Right cardiac atrium (tissue), 5 donors: ENCODE data around the gene STK39. TPM values are rescaled to one million over a fixed set of nuclear protein-coding genes. Genes with fewer than 3 reads are reported as not detected.

Experiments used
- ATAC-seq, 2 donors: fragments of 200-7000 bp; cut with Tn5 transposase; one replicate each; pipeline versions ENCODE4 v1.8.0 to v1.9.1; 2020; ENCODE audit warnings: moderate library complexity in 2 of 2, mild to moderate bottlenecking in 1 of 2
- DNase-seq, 3 donors: peaks; one replicate each; pipeline ENCODE4 v3.0.0-alpha.2; 2020
- H3K27ac ChIP-seq: one replicate; pipeline ENCODE4 v1.5.1; 2013; ENCODE audit warnings: mild to moderate bottlenecking, low read length, control low read depth, moderate library complexity
- H3K27me3 ChIP-seq: one replicate; pipeline ENCODE4 v1.6.1; 2013; ENCODE audit not compliant: control insufficient read depth, insufficient read depth
- H3K4me1 ChIP-seq: one replicate; pipeline ENCODE4 v1.6.1; 2013; ENCODE audit warnings: low read length; ENCODE audit not compliant: control insufficient read depth, insufficient read depth
- H3K4me3 ChIP-seq: one replicate; pipeline ENCODE4 v1.5.1; 2013; ENCODE audit warnings: low read length, control low read depth
- H3K9me3 ChIP-seq: one replicate; pipeline ENCODE4 v1.6.1; 2013; ENCODE audit warnings: low read length; ENCODE audit not compliant: control insufficient read depth
- WGBS: extraction: QIAGEN DNeasy Blood & Tissue Kit; methylation state at CpG from one replicate; pipeline ENCODE4 v1.1.7; 2013; 5-methylcytosine and 5-hydroxymethylcytosine counted together
- intact Hi-C, 4 donors: fragments of 100-400 bp; cut with DNase I; formaldehyde crosslinking; loops; one replicate each; pipeline versions ENCODE4 v1.11.0 to v1.14.0; 2022 to 2023
- polyA plus RNA-seq: library from polyadenylated mRNA; stranded (reverse); fragments of 200-250 nt; gene quantifications from one replicate; pipeline ENCODE4 v1.2.3, GENCODE V29; 2013
- total RNA-seq, 4 donors: library from RNA; stranded (reverse); fragmentation: NEBNext Ultra II Directional; extraction: Animal tissue kit (Norgen Biotek cat#: 25700); gene quantifications; one replicate each; pipeline ENCODE4 v1.2.1, GENCODE V29; 2021
- donor health status: healthy with polysubstance abuse.
- donor health status: DM: no; HTN: yes; CAD: no.
- donor health status: DM: no; HTN: no; CAD: no.
- donor health status: DM: no; HTN: yes; CAD: no; lungs with severe emphysema.
- donor health status: DM: yes; HTN: yes; CAD: no.

STK39 gene
- total and polyA plus RNA-seq, 5 donors = 9.0 to 10.5 (median 10.2) TPM

GRCh38 chr2:168155680-168156079 is 91.7 kb downstream of the STK39 start:
- Histone ChIP-seq H3K27ac (no peak overlapping the region), H3K9me3 (no peaks in the 10 kb centered on the region), H3K4me1 (peaks cover 2% of the 10 kb centered on the region), H3K27me3 (no peaks in the 10 kb centered on the region), H3K4me3 (no peak overlapping the region)
- no peak for DNase-seq
- 89% methylated on average over 2 of the region's 2 CpGs for WGBS
- ATAC-seq = no peak
- intact Hi-C loops = loop anchor here in 1 of 4 donors (10.0 kb wide), 1 partner anchor 159 kb away; no protein-coding TSS in a partner anchor

GRCh38 chr2:168155046-168155445 is 92.3 kb downstream of the STK39 start:
- Histone ChIP-seq H3K4me1 (peaks cover 2% of the 10 kb centered on the region), H3K4me3 (no peak overlapping the region), H3K9me3 (no peaks in the 10 kb centered on the region), H3K27me3 (no peaks in the 10 kb centered on the region), H3K27ac (no peak overlapping the region)
- WGBS = 55% methylated on average over 3 of the region's 3 CpGs
- DNase-seq (no peak), ATAC-seq (peak; percentile 37 to 58)
- intact Hi-C loops = loop anchor here in 1 of 4 donors (10.0 kb wide), 1 partner anchor 160 kb away; no protein-coding TSS in a partner anchor

- peaks cover 9% of the 10 kb centered on the region for H3K4me1 ChIP-seq
- 94% methylated on average over 2 of the region's 2 CpGs for WGBS
- ATAC-seq (no peak), DNase-seq (no peak)
- H3K27ac ChIP-seq = no peak overlapping the region
- intact Hi-C loops = loop anchor here in 1 of 4 donors (10.0 kb wide), 1 partner anchor 162 kb away; no protein-coding TSS in a partner anchor
- H3K9me3 ChIP-seq = no peaks in the 10 kb centered on the region
- H3K4me3 ChIP-seq = no peak overlapping the region
- H3K27me3 ChIP-seq = no peaks in the 10 kb centered on the region
Measured at GRCh38 chr2:168152902-168153530, 94.4 kb downstream of the STK39 start.

- no peak overlapping the region for H3K4me3 ChIP-seq
- 83% methylated on average over 6 of the region's 6 CpGs for WGBS
- H3K27ac ChIP-seq = no peak overlapping the region
- peaks cover 10% of the 10 kb centered on the region for H3K4me1 ChIP-seq
- no peaks in the 10 kb centered on the region for H3K27me3 ChIP-seq
- H3K9me3 ChIP-seq = no peaks in the 10 kb centered on the region
- DNase-seq (no peak), ATAC-seq (no peak)
- intact Hi-C loops = loop anchor here in 1 of 4 donors (10.0 kb wide), 2 partner anchors 95 to 165 kb away; partner anchors contain the start of gene STK39
Measured at GRCh38 chr2:168149986-168150385, 97.4 kb downstream of the STK39 start.

- ATAC-seq (peak in 1 of 2 donors; percentile 27), DNase-seq (no peak)
- H3K4me1 ChIP-seq = peaks cover 10% of the 10 kb centered on the region
- no peak overlapping the region for H3K27ac ChIP-seq
- H3K4me3 ChIP-seq = no peak overlapping the region
- H3K9me3 ChIP-seq = no peaks in the 10 kb centered on the region
- no peaks in the 10 kb centered on the region for H3K27me3 ChIP-seq
- intact Hi-C loops = loop anchor here in 1 of 4 donors (10.0 kb wide), 1 partner anchor 95 kb away; the partner anchor contains the start of gene STK39
- 57% methylated on average over 5 of the region's 5 CpGs for WGBS
Measured at GRCh38 chr2:168149150-168149974, 98.0 kb downstream of the STK39 start.

GRCh38 chr2:168147830-168148794 is 99.3 kb downstream of the STK39 start:
- Histone ChIP-seq H3K27me3 (no peaks in the 10 kb centered on the region), H3K4me1 (peaks cover 10% of the 10 kb centered on the region), H3K27ac (no peak overlapping the region), H3K9me3 (no peaks in the 10 kb centered on the region), H3K4me3 (no peak overlapping the region)
- WGBS = 63% methylated on average over 8 of the region's 8 CpGs
- ATAC-seq (no peak), DNase-seq (no peak)
- intact Hi-C loops = loop anchor here in 1 of 4 donors (10.0 kb wide), 1 partner anchor 97 kb away; the partner anchor contains the start of gene STK39

- no peak for DNase-seq
- no peak for ATAC-seq
- intact Hi-C loops = loop anchor here in 1 of 4 donors (10.0 kb wide), 1 partner anchor 98 kb away; the partner anchor contains the start of gene STK39
- WGBS = 66% methylated on average over 9 of the region's 9 CpGs
- Histone ChIP-seq H3K9me3 (no peaks in the 10 kb centered on the region), H3K4me3 (no peak overlapping the region), H3K4me1 (peaks cover 10% of the 10 kb centered on the region), H3K27me3 (no peaks in the 10 kb centered on the region), H3K27ac (no peak overlapping the region)
Measured at GRCh38 chr2:168146892-168147810, 100.2 kb downstream of the STK39 start.

- intact Hi-C loops = loop anchor here in 1 of 4 donors (10.0 kb wide), 1 partner anchor 99 kb away; the partner anchor contains the start of gene STK39
- 64% methylated on average over 3 of the region's 3 CpGs for WGBS
- H3K4me3 ChIP-seq = no peak overlapping the region
- no peak overlapping the region for H3K27ac ChIP-seq
- no peak for DNase-seq
- no peak for ATAC-seq
- H3K9me3 ChIP-seq = no peaks in the 10 kb centered on the region
- no peaks in the 10 kb centered on the region for H3K27me3 ChIP-seq
- peaks cover 10% of the 10 kb centered on the region for H3K4me1 ChIP-seq
Measured at GRCh38 chr2:168145426-168146310, 101.7 kb downstream of the STK39 start.

GRCh38 chr2:168145011-168145410 is 102.4 kb downstream of the STK39 start:
- 60% methylated on average over 2 of the region's 2 CpGs for WGBS
- Histone ChIP-seq H3K9me3 (no peaks in the 10 kb centered on the region), H3K4me1 (peaks cover 10% of the 10 kb centered on the region)

More at GRCh38 chr2:168145011-168145410, 102.4 kb downstream of the STK39 start:
- intact Hi-C loops = loop anchor here in 1 of 4 donors (10.0 kb wide), 1 partner anchor 100 kb away; the partner anchor contains the start of gene STK39
- Histone ChIP-seq H3K27ac (no peak overlapping the region), H3K4me3 (no peak overlapping the region), H3K27me3 (no peaks in the 10 kb centered on the region)
- no peak for DNase-seq
- ATAC-seq = no peak
